HG02973 (cell line): Measurements from ENCODE around the gene TSHZ2.

Experiments used
- ATAC-seq: cut with Tn5 transposase; IDR thresholded peaks from one replicate; pipeline ENCODE4 v1.9.1; 2021; ENCODE audit warnings: moderate library complexity; ENCODE audit not compliant: unreplicated experiment

Gene TSHZ2

DNA sequence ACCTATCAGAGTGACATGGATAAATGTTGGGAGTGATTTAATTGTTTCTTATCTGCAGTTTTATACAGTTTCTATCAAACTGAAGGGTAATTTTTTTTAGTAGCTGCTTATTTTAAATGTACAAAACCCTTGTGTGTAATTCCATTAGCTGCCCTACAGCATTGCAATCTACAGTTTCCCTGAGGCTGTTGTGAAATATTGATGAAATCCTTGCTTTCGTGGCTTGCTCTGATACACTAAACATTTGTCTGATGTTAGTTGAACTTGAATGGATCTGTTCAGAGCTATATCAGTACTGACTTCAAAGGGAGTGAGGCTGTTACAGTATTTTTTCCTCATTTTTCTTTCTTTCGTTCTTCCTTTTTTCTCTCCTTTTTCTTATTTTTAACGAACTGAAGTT lies 255.4 kb downstream of the TSHZ2 start:
- no peak for ATAC-seq

DNA sequence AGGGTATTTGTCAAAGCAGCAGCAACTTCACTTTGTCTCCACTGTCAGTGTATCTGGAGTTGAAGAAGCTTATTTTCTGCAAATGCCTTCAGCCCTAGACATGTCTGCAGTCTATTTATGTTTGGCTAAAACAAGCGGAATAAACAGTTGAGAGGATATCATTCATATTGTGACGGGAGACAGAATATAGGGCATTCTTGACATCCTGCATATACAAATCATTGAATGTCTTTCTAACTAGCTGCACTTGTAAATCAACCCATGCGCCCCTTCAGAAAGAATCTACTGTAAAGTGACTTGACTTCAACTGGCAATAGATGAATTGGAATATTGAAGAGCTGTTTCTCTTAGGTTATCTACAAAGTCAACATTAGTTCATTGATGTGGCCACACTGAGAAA lies 258.9 kb downstream of the TSHZ2 start:
- ATAC-seq: no peak

DNA sequence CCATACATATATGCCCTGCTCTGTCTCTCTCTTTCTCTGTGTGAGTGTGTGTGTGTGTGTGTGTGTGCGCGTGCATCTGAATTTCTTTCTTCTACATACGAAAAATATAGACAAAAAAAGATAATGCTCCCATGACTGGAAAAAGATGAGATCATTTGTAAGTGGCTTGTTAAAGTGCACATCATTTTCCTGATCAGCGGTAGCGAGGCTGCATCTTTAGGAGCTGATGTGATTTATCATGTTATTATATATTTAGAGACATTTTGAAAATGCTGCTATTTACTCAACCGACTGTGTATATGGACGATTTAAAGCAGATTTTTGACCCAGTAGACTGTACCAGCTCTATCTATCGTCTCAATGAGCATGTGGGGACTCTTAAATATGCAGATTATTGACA lies 265.3 kb downstream of the TSHZ2 start:
- no peak for ATAC-seq

DNA sequence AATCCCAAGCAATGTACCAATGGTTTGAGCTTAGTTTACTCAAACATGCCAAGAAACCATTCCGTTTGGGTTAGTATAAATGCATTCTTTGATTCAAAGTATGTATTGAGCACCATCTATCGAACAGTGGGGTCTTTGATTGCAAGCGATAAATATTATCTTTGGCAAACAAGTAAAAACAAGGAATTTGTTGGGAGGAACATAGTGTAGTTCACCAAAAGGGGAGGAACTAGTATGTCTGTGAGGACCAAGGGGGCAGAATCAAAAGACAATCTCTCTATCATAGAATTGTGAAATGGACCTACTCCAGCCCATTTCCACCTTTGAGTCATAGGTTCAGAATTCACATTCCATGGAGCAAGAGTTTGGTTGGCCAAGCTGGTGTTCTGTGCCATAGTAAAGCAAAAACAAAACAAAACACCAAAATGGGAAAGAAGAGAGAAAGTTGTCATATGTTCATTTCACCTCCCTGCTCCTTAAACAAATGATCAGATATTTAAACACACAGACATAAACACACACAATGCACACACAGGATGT lies 266.0 kb downstream of the TSHZ2 start:
- ATAC-seq: no peak

DNA sequence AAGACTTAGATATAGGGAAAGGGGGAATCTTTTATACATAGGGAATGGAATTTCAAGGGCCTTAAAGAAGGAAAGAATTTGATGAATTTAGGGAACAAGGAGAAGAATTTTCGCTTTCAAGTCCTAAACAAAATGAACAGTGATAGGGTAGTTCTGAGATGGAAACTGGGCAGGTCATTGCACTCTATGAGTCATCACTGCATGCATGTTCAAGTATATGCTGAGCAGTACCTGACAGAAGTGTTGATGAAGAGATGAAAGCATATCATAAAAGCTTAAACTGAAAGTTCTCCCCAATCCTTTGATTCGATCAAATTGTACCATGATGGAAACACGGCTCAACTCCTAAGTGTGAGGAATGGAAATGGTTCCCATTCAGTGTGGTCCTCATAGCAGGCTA lies 271.0 kb downstream of the TSHZ2 start:
- no peak for ATAC-seq

DNA sequence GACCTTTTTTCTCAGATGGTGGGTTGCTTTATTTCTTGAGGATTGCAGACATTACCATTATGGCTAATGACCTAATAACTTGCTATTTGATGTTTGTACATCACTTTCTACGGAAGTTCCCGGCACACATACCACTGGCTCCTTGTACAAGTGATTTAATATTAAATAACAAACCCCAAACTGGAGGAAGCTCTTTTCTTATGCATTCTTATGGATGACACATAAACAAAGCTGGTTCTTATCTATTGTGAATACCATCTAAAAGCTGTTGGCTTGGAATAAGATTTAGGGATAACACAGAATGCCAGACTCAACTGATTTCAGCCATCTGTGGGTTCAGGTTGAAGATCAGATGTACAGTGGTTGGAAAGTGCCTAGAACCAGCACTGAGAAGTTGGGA lies 272.6 kb downstream of the TSHZ2 start:
- no peak for ATAC-seq

DNA sequence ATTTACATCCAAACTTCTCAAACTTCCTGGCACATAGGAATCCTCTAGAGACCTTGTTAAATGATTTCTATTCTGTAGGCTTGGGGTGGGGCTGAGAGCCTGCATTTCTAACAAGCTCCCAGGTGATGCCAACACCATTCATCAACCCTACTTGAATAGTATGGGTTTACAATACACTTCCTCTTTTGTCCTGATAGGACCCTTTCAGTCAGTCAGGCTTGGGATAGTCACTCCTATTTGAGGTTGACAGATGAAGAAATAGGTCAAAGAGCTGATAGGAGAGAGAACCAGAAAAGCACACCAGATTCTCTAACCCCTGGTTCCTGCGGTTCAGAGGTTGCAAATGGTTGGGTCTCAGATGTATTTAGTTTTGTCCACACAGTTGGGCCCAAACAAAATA lies 273.4 kb downstream of the TSHZ2 start:
- ATAC-seq: no peak

DNA sequence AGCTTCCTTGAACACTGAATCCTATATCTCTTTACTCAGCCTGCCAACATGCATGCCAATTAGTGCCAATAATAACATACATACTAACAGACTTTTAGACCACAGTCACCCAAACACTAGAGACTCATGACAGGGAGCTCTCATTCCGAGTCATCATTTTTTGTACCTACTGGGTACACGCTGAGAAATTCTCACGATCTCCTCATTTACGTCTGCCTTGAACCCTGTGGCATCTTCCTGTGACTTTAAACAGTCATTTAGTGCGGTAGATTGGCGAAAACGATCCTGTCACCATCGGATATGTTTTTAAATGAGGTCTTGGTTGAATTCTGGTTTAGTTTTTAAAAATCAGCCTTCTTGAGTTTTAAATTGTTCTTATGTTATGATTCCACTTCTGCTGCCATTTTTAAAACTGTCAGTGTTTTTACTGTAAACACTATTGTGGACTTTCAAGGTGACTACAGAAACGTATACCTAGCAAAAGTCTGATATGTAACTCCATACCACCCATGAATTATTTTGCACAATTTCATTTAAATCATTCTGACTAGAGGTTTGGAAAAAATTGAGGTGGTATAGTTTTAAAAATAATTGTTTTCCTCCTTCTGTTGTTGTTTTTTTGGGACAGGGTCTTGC lies 275.4 kb downstream of the TSHZ2 start:
- ATAC-seq: no peak

DNA sequence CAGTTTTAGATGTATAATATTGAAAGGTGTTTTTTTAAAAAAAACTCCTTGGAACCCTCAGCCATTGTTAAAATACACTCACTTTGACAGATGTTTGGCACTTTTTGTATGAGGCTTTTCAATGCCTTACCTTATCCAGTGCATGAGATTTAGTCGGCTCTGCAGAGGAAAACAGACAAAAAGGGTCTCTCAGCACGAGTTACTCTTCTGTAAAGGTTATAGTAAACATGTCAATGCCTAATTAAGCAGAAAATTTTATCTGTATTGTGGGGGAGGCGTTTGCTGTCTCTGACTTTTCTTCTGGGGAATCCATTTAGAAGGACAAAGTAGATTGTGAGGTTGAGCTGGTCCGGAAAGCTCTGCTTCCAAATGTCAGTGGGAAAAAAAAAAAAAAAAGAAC lies 278.3 kb downstream of the TSHZ2 start:
- no peak for ATAC-seq

DNA sequence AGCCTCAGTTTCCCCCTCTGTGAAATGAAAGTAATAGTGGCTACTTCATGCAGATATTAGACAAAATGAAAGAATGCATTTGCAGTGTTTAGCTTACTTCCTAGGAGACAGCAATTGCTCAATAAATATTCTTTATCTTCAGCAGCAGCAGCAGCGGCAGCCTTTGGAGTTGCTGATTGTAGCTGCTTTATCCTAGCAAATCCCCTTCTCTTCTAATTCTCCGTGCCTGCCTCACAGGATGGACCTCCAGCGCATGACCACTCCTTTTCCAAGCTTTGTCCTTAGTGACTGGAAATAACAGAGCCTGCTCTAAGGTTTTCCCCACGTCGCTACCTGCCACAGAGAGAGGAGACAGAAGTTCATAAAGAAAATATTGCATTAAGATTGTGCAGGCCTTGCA lies 279.8 kb downstream of the TSHZ2 start:
- no peak for ATAC-seq

DNA sequence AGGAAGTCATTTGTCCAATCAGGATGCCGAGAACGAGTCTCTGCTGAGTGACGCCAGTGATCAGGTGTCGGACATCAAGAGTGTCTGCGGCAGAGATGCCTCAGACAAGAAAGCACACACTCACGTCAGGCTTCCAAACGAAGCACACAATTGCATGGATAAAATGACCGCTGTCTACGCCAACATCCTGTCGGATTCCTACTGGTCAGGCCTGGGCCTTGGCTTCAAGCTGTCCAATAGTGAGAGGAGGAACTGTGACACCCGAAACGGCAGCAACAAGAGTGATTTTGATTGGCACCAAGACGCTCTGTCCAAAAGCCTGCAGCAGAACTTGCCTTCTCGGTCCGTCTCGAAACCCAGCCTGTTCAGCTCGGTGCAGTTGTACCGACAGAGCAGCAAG lies 281.5 kb downstream of the TSHZ2 start:
- ATAC-seq: no peak

DNA sequence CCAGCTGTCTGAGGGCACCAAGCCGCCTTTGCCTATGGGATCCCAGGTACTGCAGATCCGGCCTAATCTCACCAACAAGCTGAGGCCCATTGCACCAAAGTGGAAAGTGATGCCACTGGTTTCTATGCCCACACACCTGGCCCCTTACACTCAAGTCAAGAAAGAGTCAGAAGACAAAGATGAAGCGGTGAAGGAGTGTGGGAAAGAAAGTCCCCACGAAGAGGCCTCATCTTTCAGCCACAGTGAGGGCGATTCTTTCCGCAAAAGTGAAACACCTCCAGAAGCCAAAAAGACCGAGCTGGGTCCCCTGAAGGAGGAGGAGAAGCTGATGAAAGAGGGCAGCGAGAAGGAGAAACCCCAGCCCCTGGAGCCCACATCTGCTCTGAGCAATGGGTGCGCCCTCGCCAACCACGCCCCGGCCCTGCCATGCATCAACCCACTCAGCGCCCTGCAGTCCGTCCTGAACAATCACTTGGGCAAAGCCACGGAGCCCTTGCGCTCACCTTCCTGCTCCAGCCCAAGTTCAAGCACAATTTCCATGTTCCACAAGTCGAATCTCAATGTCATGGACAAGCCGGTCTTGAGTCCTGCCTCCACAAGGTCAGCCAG lies 283.0 kb downstream of the TSHZ2 start:
- no peak for ATAC-seq

DNA sequence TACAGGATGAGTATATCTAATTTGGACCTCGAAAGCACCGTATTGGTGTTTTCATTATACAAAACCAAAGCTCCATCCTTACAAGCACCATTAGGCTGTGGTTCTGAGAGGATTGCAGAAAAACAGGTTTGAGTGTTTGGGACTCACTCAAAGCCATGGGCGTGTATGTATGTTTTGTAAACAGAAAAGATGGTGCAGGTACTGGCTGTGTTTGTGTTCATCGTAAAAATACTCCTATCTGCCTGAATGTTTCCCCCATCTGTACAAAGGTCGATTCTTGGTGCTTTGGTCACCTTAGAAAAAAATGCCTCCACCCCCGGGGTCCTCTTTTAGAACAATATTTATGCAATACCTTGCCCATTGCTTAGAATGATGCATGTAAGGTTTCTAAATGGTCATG lies 286.6 kb downstream of the TSHZ2 start:
- ATAC-seq: no peak

DNA sequence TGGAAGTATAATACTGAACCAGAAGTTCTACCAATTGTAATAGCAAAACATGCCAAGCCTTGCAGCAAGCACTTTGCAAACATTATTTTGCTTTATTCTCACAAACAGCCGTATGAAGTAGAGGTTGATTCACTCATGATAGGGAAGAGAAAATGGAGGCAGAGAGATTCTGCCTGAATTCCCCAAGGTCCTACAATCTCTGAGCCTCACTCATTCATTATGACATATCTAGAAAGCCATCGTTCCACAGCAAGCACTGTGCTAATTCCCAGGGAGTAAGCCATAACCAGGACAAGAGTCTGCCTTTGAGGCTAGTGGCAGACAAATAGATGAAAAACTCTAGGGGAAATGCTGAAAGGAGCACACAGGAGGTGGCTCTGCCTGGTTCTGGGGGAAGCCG lies 288.0 kb downstream of the TSHZ2 start:
- no peak for ATAC-seq

DNA sequence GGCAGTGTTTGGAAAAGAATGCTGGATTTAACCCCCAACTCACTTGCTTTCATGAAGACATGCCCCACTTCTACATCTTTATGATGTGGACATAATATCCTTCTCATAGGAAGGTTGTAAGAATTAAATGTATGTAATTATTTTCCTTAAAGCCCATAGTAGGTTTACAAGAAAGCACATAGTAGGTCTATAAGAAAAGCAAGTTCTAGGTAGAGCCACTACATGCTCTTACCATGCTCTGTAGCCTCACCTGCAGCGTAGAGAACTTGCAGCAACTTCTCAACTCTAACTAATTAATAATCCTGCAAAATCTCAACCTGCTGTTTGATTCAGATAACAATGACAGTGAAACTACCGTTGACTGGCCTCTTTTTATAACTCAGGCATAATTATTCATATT lies 288.4 kb downstream of the TSHZ2 start:
- ATAC-seq: no peak

DNA sequence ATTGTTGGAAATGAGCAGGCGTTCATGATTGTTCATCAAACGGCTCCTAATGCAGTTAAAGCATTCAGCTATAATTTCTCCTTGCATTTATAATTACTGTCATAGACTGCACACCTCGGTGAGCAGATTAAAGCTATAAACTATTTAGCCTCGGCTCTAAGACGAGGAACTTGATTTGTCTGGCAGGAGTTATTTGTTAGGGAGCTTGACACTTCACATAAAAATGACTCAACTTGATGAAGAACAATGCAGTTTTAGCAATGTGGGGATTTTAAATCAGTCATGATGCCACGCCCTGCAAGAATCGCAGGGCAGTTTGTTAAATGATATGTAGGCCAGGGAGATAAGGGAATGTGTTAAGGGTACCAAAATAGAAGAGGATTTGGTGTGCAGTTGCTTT lies 290.2 kb downstream of the TSHZ2 start:
- no peak for ATAC-seq

DNA sequence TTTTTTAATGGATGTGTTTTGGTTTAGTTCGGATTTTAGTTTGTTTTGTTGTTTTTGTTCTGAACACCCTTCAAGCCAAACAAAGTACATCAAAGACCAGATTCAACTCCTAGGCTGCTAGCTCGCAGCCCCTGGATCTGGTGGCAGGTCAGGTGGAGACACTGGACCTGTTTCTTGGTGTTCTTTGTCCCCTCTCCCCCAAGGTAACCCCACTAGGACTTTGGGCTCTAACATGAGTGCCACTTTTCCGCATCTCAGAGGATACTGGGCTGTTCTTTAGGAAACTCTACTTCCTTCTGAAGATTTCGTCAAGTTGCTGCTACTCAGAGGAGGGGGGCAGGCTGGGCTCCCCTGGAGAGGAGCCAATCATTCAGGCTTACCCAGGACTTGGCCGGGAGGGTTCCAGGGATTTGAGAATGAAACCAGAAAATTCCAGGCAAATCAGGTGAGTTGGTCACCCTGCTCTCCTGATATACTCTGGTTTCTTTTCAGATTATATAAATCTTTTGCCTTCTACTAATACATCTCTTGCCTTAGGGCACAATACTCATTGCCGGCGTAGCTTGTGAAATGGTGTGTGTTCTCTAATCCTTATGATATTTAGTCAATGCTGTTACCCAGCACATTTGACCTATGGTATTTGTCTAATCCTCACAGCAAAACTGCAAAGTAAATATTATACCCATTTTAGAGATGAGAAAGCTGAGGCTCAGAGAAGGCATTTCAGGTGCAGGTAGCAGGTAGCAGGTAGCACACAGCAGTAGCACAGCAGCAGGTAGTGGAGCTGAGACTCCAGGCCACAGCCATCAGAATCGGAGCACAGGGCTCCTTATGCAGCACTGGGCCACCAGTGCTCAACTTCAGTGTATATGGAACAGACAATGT lies 291.6 kb downstream of the TSHZ2 start:
- no peak for ATAC-seq

DNA sequence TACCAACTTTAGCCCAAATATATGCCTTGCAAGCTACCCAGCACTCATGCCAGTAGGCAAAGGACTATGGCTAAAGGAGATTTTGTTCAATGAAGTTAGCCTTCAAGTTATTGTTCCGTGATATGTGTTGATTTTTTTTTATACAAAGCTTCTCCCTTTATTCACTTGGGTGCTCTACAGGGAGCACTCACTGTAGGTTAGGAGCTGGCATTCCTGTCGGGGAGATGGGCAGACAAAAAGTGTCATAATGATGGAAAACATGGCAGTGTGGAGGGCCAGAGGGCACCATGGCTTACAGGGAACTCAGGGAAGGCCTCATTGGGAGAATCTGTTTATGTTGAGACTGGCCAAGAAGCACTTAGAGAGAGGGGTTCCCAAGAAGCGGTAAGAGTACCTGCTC lies 292.4 kb downstream of the TSHZ2 start:
- no peak for ATAC-seq

DNA sequence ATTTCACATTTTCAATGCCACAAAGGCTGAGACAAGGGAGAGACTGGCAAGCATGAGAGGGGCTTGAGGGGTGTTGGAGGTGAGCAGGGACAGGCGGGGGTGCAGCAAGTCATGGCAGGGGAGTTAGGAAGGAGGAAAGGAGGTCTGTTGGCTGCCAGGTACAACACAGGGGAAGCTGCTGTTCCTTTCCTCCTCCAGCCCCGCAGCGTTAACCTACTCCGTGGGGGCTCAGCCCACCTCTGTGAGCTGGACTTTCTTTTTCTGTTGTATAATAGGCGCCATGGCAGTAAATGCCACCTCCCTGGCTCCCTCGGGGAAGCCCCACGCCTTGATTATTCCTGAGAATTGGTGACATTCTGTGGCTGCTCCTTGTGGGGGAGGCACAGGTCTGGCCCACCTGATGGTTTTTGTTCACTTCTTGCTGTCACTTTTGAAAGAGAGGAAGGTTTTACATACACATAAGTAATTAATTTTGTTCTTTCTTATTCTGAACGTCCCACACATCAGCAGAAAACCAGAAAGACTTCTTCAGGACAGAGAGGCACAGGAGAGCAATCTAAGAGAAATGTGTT lies 293.2 kb downstream of the TSHZ2 start:
- ATAC-seq: no peak

DNA sequence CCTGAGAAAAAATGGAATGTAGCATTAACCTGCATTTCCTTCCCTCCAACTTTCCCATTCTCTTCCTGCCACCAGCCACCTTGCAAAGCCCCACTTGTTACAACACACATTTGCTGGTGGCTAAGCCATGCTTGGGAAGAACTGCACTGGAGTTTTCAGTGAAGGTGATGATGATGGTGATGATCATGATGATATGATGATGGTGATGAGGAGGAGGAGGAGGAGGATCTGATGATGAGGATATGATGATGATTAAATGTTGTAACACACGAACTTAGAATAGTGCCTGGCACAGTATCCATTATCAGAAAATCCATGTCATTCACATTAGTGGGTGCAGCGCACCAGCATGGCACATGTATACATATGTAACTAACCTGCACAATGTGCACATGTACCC lies 297.2 kb downstream of the TSHZ2 start:
- ATAC-seq: no peak

DNA sequence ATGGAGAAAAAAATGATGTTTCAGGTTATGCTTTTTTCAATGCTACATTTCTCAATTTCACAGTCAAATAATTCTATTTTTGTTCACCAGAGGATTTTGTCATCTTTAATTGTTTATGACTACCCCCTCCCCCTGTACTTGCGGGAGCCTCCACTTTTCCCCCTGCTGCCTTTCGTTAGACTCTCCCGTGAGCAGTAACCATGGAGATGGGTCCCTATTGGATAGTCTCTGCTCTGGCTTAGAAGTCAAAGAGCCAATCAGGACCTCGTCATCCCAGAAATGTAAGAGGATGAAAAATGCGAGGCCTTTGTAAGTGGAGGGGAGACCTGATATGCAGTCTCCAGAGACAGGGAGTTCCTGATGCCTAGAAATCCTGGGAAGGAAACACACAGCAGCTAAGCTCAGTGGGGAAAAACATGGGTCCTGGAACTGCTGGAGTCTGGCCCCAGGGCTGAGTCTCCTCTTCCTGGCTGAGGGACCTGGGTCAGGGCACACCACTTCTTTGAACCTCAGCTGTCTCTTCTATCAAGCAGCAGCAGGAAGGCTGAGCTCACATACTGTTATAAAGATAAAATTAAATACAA lies 298.7 kb downstream of the TSHZ2 start:
- ATAC-seq: no peak
